Epithelial cell of esophagus (primary cell): Measurements from ENCODE around the gene CFAP157.
A peak's percentile ranks its signal among the peaks of the same experiment; 100 is the strongest.

Experiments
- DNase-seq: peaks from one replicate; pipeline ENCODE4 v3.0.0; 2010; ENCODE audit warnings: low read depth
- H3K4me3 ChIP-seq: 2 replicates; pipeline ENCODE4 v1.5.1; 2011; ENCODE audit warnings: mild to moderate bottlenecking, low read length, control low read depth
- TF ChIP-seq, protein P1 (sequence below): IDR thresholded peaks from 2 replicates; pipeline ENCODE4 v1.5.1; 2011; ENCODE audit warnings: low read depth, mild to moderate bottlenecking, low read length, control low read depth, inconsistent platforms; ENCODE audit not compliant: insufficient read depth; ENCODE audit errors: missing control alignments

The CFAP157 gene

DNA sequence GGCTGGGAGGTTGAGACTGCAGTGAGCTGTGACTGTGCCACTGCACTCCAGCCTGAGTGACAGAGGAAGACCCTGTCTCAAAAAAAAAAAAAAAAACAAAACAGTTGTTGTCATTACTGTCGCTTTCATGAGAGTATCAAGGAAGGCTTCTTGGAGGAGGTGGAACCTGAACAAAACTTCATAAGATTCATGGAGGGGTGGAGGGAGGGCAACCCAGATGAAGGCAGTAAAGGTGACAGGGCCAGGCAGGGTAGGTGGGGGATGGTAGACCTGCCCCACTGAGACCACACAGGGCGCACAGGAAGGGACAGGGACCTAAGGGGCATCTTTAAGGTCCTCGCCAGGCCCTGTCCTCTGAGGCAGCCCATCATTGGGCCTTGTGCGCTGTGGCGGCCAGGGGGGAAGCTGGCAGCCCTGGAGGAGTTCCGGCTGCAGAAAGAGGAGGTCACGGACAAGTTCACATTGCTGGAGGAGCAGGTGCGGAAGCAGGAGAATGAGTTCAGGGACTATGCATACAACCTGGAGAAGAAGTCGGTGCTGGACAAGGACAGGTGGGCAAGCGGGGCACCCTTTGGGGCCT, 3.5 kb downstream of the CFAP157 start:
- TF ChIP-seq, protein P1, sequence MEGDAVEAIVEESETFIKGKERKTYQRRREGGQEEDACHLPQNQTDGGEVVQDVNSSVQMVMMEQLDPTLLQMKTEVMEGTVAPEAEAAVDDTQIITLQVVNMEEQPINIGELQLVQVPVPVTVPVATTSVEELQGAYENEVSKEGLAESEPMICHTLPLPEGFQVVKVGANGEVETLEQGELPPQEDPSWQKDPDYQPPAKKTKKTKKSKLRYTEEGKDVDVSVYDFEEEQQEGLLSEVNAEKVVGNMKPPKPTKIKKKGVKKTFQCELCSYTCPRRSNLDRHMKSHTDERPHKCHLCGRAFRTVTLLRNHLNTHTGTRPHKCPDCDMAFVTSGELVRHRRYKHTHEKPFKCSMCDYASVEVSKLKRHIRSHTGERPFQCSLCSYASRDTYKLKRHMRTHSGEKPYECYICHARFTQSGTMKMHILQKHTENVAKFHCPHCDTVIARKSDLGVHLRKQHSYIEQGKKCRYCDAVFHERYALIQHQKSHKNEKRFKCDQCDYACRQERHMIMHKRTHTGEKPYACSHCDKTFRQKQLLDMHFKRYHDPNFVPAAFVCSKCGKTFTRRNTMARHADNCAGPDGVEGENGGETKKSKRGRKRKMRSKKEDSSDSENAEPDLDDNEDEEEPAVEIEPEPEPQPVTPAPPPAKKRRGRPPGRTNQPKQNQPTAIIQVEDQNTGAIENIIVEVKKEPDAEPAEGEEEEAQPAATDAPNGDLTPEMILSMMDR: no peak
- no peak overlapping the region for H3K4me3 ChIP-seq
- DNase-seq: no peak

DNA sequence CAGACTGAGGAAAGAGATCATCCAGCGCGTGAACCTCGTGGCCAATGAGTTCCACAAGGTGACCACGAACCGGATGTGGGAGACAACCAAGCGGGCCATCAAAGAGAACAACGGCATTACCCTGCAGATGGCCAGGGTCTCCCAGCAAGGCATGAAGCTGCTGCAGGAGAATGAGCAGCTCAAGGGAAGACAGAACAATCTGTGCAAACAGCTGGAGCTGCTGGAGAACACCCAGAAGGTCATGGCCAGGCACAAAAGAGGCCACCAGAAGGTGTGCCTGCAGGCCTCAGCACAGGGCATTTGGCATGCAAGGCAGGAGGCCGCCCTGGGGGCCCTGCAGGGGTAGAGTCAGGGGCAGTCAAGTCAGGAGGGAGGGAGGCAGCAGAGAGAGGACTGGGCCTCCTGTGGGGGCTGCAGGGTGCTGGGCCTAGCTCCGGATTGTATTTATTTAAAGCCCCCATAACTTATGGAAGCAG, 4.5 kb downstream of the CFAP157 start:
- DNase-seq: no peak
- TF ChIP-seq, protein P1: no peak
- H3K4me3 ChIP-seq: no peak overlapping the region

DNA sequence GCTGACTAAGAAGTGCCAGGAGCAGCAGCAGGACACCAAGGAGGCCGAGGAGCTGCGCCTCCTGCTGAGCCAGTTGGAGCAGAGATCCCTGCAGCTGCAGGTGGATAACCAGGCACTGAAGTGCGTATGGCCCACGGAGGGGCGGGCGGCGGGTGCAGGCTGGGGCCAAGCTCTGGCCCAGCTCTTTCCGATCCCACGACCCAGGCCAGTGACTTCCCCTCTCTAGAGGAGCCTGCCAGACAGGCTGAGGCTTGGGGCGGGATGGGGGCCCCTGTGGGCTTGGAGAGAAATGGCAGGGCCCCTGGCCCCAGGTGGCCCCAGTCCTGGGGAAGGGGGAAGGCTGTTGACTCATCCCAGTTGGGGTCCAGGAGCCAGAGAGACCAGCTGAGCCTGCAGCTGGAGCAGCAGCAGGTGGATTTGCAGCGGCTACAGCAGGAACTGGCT, 5.1 kb downstream of the CFAP157 start:
- TF ChIP-seq, protein P1: no peak
- no peak for DNase-seq
- no peak overlapping the region for H3K4me3 ChIP-seq

DNA sequence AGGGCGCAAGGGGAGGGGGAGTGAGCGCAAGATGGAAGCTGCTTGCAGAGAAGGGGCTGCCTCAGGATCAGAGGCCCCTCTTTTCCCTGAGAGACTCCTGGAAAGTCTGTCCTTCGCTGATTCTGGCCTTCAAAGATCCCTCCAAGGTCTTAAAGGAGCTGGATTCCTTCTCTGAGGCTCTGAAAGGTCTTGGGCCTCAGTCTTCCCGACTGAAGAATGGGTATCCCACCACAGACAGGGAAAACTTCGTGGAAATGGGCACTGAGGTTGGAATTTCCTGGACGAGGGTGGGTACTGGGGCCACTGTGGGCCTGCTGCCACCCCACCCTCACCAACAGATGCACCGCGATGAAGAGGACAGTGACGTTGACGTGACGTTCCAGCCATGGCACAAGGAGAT, 5.6 kb downstream of the CFAP157 start:
- TF ChIP-seq, protein P1: no peak
- H3K4me3 ChIP-seq: no peak overlapping the region
- no peak for DNase-seq

DNA sequence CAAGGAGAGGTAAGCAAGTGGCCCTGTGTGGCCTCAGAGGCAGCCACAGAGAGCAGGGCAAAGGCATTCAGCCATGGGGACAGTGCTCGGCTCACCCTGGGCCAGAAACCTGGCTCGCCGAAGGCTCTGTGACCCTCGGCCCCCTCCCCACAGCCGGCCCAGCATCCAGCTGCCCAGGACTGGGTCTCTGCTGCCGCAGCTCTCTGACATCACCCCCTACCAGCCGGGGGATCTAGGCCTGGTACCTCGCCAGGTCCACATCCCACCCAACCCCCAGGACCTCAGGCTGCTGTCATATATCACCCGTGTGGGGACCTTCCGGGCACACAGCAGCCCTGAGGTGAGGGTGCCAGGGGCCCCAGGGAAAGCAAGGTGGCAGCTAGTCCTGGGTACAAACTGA, 6.1 kb downstream of the CFAP157 start:
- no peak overlapping the region for H3K4me3 ChIP-seq
- TF ChIP-seq, protein P1: no peak
- no peak for DNase-seq

DNA sequence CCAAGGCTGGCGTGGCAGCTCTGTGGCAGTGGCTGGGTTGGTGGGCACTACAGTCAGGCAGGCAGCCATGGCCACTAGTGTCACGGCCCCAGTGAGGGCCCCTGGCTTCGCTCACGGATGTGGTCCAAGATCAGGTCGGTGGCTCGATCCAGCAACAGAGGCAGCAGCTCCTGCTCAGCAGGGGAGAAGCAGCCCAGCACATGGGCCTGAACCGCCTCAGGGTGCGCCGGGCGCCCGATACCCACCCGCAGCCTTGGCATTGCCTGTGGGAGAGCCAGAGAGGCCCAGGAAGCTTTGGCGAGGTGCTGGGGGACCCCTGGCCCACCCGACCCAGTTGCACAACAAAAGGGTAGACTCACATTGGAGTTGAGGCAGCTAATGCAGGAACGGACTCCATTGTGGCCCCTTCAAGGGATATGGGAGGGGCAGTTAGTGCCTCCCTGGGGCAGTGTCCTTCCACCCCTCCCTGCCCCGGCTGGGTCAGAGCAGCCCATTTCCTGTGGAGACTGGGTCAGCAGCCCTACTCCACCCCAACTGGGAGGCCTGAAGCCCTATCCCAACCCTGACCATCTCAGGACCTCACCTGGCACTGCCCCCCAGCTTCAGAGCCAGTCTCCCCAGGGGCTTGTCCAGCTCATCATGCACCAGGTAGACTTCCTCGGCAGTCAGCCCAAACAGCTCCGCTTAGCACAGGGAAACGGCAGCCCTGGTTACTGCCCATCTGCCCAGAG, 7.4 kb downstream of the CFAP157 start:
- DNase-seq: no peak

More for the DNA sequence above, 7.4 kb downstream of the CFAP157 start:
- TF ChIP-seq, protein P1: no peak
- peak overlapping the region; percentile 73 for H3K4me3 ChIP-seq
